WERI-Rb-1 (cell line): ENCODE measurements around the gene LSM14B.

ENCODE experiments used
- DNase-seq: peaks from one replicate; pipeline ENCODE4 v3.0.0-alpha.2; 2020
- H3K27ac ChIP-seq: fragments of 250-450 bp; sonication (Bioruptor Pico); 2 replicates; pipeline ENCODE4 v1.5.1; 2020; ENCODE audit warnings: mild to moderate bottlenecking, moderate library complexity
- H3K27me3 ChIP-seq: fragments of 250-450 bp; sonication (Bioruptor Pico); 2 replicates; pipeline ENCODE4 v1.5.1; 2021; ENCODE audit warnings: mild to moderate bottlenecking, low read depth, moderate library complexity; ENCODE audit not compliant: insufficient read depth, severe bottlenecking
- H3K36me3 ChIP-seq: fragments of 250-450 bp; sonication (Bioruptor Pico); 2 replicates; pipeline ENCODE4 v1.5.1; 2020; ENCODE audit warnings: mild to moderate bottlenecking, moderate library complexity
- H3K4me3 ChIP-seq: 2 replicates; pipeline ENCODE4 v1.5.1; 2011; ENCODE audit warnings: low read depth, mild to moderate bottlenecking, control low read depth, low read length
- H3K9me3 ChIP-seq: fragments of 250-450 bp; sonication (Bioruptor Pico); 2 replicates; pipeline ENCODE4 v1.5.1; 2021; ENCODE audit warnings: mild to moderate bottlenecking, moderate library complexity; ENCODE audit not compliant: severe bottlenecking
- TF ChIP-seq, protein P1 (sequence below): IDR thresholded peaks from 2 replicates; pipeline ENCODE4 v1.5.1; 2011; ENCODE audit warnings: low read depth, mild to moderate bottlenecking, control low read depth, inconsistent platforms, low read length

The LSM14B gene

GRCh38 chr20:62174021-62174804 lies 51.9 kb downstream of the LSM14B start:
- Histone ChIP-seq H3K36me3 (peaks cover 51% of the 10 kb centered on the region), H3K9me3 (no peaks in the 10 kb centered on the region), H3K4me3 (no peak overlapping the region), H3K27ac (no peak overlapping the region), H3K27me3 (no peaks in the 10 kb centered on the region)
- DNase-seq = no peak
- TF ChIP-seq, protein P1, sequence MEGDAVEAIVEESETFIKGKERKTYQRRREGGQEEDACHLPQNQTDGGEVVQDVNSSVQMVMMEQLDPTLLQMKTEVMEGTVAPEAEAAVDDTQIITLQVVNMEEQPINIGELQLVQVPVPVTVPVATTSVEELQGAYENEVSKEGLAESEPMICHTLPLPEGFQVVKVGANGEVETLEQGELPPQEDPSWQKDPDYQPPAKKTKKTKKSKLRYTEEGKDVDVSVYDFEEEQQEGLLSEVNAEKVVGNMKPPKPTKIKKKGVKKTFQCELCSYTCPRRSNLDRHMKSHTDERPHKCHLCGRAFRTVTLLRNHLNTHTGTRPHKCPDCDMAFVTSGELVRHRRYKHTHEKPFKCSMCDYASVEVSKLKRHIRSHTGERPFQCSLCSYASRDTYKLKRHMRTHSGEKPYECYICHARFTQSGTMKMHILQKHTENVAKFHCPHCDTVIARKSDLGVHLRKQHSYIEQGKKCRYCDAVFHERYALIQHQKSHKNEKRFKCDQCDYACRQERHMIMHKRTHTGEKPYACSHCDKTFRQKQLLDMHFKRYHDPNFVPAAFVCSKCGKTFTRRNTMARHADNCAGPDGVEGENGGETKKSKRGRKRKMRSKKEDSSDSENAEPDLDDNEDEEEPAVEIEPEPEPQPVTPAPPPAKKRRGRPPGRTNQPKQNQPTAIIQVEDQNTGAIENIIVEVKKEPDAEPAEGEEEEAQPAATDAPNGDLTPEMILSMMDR = no peak

DNA sequence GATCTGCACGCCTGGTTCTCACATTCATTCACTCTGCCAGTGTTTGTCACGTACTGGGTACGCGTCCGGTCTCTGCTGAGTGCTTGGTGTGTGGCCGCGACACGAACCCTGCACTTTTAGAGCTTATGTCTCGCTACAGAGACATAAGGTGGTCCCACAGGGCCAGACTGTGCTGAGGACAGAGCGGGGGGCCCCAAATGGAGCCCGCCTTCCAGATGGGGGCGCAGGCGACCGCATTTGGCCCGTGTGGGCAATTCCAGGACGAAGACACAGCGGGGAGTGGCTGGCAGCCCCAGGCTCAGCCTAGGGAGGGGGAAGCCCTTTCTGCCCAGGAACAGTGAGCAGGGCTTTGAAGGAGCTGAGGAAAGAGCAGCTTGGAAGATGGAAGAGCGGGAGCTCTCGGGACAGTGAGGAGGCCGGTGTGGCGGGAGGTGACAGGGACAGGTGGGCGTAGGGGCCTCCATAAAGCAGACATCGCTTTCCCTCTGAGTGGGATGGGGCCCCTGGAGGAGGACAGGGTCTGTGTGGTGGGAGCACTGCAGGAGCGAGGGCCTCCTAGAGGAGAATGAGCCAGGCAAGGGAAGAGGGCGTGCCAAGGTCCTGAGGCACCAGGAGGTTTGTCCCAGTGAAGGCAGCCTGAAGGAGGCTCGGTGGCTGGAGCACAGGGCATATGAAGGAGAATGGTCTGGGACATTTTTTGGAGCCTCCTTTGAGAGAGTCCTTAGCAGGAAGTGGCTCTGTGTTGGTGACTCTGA lies 52.8 kb downstream of the LSM14B start:
- Histone ChIP-seq H3K36me3 (peaks cover 46% of the 10 kb centered on the region), H3K9me3 (no peaks in the 10 kb centered on the region), H3K27ac (no peak overlapping the region), H3K4me3 (no peak overlapping the region), H3K27me3 (no peaks in the 10 kb centered on the region)
- DNase-seq = no peak
- TF ChIP-seq, protein P1 = no peak

DNA sequence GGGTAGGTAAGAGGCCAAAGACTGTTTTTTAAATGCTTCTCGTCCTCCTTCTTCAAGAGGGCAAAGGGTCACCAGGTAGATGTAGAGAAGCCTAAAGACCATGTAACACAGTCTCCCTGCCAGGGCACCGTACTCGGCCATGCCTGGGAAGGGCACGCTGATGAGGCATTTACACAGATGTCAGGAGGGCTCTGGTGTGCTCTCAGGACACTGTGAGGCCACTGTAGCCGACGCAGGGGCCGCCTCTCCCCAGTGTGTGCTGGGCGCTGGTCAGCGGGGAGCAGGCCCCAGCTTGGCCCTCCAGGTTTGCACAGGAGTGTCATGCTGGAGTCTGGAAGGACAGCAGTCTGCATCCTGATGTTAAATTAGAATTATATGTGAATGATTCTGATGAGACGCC lies 53.4 kb downstream of the LSM14B start:
- H3K9me3 ChIP-seq = no peaks in the 10 kb centered on the region
- H3K36me3 ChIP-seq = peaks cover 51% of the 10 kb centered on the region
- TF ChIP-seq, protein P1 = no peak
- H3K27me3 ChIP-seq = no peaks in the 10 kb centered on the region
- no peak for DNase-seq
- H3K27ac ChIP-seq = no peak overlapping the region
- no peak overlapping the region for H3K4me3 ChIP-seq

DNA sequence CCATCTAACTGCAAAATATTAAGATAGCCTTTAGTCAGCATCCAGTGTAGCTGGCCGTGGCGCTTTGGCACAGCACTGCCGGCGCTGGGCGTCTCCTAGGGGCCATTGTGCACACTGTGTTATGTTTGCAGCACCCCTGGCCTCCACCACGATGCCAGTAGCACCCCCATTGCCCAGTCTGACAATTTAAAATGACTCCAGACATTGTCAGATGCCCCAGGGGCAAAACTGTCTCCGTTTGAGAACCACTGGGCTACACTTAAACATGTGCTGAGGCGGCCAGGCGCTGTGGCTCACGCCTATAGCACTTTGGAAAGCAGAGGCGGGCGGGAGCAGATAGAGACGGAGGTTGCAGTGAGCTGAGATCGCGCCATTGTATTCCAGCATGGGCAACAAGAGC lies 54.6 kb downstream of the LSM14B start:
- no peak overlapping the region for H3K27ac ChIP-seq
- H3K36me3 ChIP-seq = peaks cover 58% of the 10 kb centered on the region
- TF ChIP-seq, protein P1 = no peak
- no peaks in the 10 kb centered on the region for H3K27me3 ChIP-seq
- no peaks in the 10 kb centered on the region for H3K9me3 ChIP-seq
- no peak overlapping the region for H3K4me3 ChIP-seq
- no peak for DNase-seq

GRCh38 chr20:62177307-62177706 lies 55.0 kb downstream of the LSM14B start:
- DNase-seq = no peak
- Histone ChIP-seq H3K4me3 (no peak overlapping the region), H3K36me3 (peaks cover 58% of the 10 kb centered on the region), H3K27ac (no peak overlapping the region), H3K27me3 (no peaks in the 10 kb centered on the region), H3K9me3 (no peaks in the 10 kb centered on the region)
- TF ChIP-seq, protein P1 = no peak
